GM10248 (cell line): ENCODE measurements around the gene TSC2.

Experiments
- CTCF ChIA-PET: fragments of 300-600 bp; sonication (Branson Sonifier 250); formaldehyde crosslinking; extraction: SDS; loops from one replicate; lab custom pipeline; 2021; ENCODE audit warnings: antibody characterized with exemption; lab: Yijun Ruan, JAX
- POLR2A ChIA-PET: fragments of 350-650 bp; sonication (Branson Sonifier 250); formaldehyde crosslinking; extraction: SDS; loops from one replicate; lab custom pipeline; 2020; ENCODE audit warnings: antibody characterized with exemption; lab: Yijun Ruan, JAX
- DNase-seq: peaks from one replicate; pipeline ENCODE4 v3.0.0; 2012; ENCODE audit errors: extremely low spot score
- CTCF ChIP-seq: IDR thresholded peaks from 2 replicates; pipeline ENCODE4 v1.5.1; 2012; ENCODE audit warnings: mild to moderate bottlenecking, low read depth; ENCODE audit errors: extremely low read depth, missing control alignments, control extremely low read depth

The TSC2 gene

GRCh38 chr16:2081201-2082084, 33.7 kb downstream of the TSC2 start:
- no peak for DNase-seq
- ChIA-PET POLR2A (no interaction called here), CTCF (no interaction called here)
- TF ChIP-seq CTCF: no peak

- TF ChIP-seq CTCF: no peak
- ChIA-PET POLR2A (interaction anchor here (0.5 kb wide), 1 partner anchor 132 kb away, joined by 6 read pairs; the partner anchor contains the start of gene PGP), CTCF (no interaction called here)
- no peak for DNase-seq
Measured at GRCh38 chr16:2082171-2082982, 34.6 kb downstream of the TSC2 start.

GRCh38 chr16:2082983-2083364, 35.2 kb downstream of the TSC2 start:
- POLR2A ChIA-PET: interaction anchor here (0.5 to 0.6 kb wide), 2 partner anchors 132 to 381 kb away, joined by 3 to 6 read pairs; partner anchors contain the start of gene PGP
- no peak for TF ChIP-seq CTCF
- CTCF ChIA-PET: no interaction called here
- DNase-seq: no peak

GRCh38 chr16:2083409-2083808, 35.6 kb downstream of the TSC2 start:
- ChIA-PET POLR2A (interaction anchor here (0.6 kb wide), 1 partner anchor 380 kb away, joined by 3 read pairs; no protein-coding TSS in a partner anchor), CTCF (no interaction called here)
- no peak for TF ChIP-seq CTCF
- DNase-seq: no peak

- no peak for TF ChIP-seq CTCF
- POLR2A ChIA-PET: interaction anchor here (0.6 kb wide), 1 partner anchor 71 kb away, joined by 3 read pairs; the partner anchor contains the start of gene TRAF7
- CTCF ChIA-PET: no interaction called here
- DNase-seq: no peak
Measured at GRCh38 chr16:2083876-2084780, 36.3 kb downstream of the TSC2 start.
